Smooth muscle cell (in vitro differentiated cells): Measurements from ENCODE around the gene CCDC18. TPM values are rescaled to one million over a fixed set of nuclear protein-coding genes. Genes with fewer than 3 reads are reported as not detected.
"Not testable (repeated sequence)": the region's sequence is repeated elsewhere in the genome, so short reads cannot be mapped to it uniquely, and the experiment has no call there.

ENCODE experiments used
- DNase-seq: peaks from one replicate; lab custom pipeline; 2025; ENCODE audit not compliant: unreplicated experiment; lab: John Stamatoyannopoulos, UW
- H2AFZ ChIP-seq: fragments of 200-600 bp; sonication (generic); 2 replicates; pipeline ENCODE4 v1.6.0; 2016; ENCODE audit warnings: antibody characterized with exemption, low read depth, mild to moderate bottlenecking
- H3F3A ChIP-seq: fragments of 200-600 bp; sonication (generic); 2 replicates; pipeline ENCODE4 v1.6.0; 2017; ENCODE audit warnings: antibody characterized with exemption, low read depth
- H3K27ac ChIP-seq: fragments of 200-600 bp; sonication (generic); 2 replicates; pipeline ENCODE4 v1.5.1; 2016; ENCODE audit warnings: low read depth, mild to moderate bottlenecking
- H3K27me3 ChIP-seq: fragments of 200-600 bp; sonication (generic); 2 replicates; pipeline ENCODE4 v1.6.1; 2016; ENCODE audit warnings: low read depth, mild to moderate bottlenecking
- H3K36me3 ChIP-seq: fragments of 200-600 bp; sonication (generic); 2 replicates; pipeline ENCODE4 v1.5.1; 2016; ENCODE audit warnings: low read depth
- H3K4me1 ChIP-seq: fragments of 200-600 bp; sonication (generic); 2 replicates; pipeline ENCODE4 v1.5.1; 2016; ENCODE audit warnings: low read depth
- H3K4me2 ChIP-seq: fragments of 200-600 bp; sonication (generic); 2 replicates; pipeline ENCODE4 v1.6.0; 2016; ENCODE audit warnings: mild to moderate bottlenecking
- H3K4me3 ChIP-seq: fragments of 200-600 bp; sonication (generic); 2 replicates; pipeline ENCODE4 v1.5.1; 2016; ENCODE audit warnings: mild to moderate bottlenecking
- H3K79me2 ChIP-seq: fragments of 200-600 bp; sonication (generic); 2 replicates; pipeline ENCODE4 v1.6.0; 2016; ENCODE audit warnings: low read depth, mild to moderate bottlenecking
- H3K9ac ChIP-seq: fragments of 200-600 bp; sonication (generic); 2 replicates; pipeline ENCODE4 v1.6.0; 2016; ENCODE audit warnings: low read depth
- H3K9me3 ChIP-seq: fragments of 200-600 bp; sonication (generic); replicated peaks from 2 replicates; pipeline ENCODE4 v1.5.1; 2016; ENCODE audit warnings: low read depth
- H4K20me1 ChIP-seq: fragments of 200-600 bp; sonication (generic); 2 replicates; pipeline ENCODE4 v1.6.0; 2016; ENCODE audit warnings: low read depth
- WGBS: methylation state at CpG from one replicate; pipeline ENCODE4 v1.1.7; 2016; ENCODE audit warnings: low lambda C conversion rate; 5-methylcytosine and 5-hydroxymethylcytosine counted together
- polyA plus RNA-seq: library from polyadenylated mRNA; unstranded; fragments of >200 nt; fragmentation: Nextera tagmentation; extraction: Ambion mirVana; gene quantifications from 2 replicates; pipeline ENCODE4 v1.2.1, GENCODE V29; 2016
- total RNA-seq: library from RNA; depleted of rRNA; stranded (reverse); fragments of >200 nt; gene quantifications from 2 replicates; pipeline ENCODE4 v1.2.3, GENCODE V29; 2014
- TF ChIP-seq, protein P1 (sequence below): fragments of 200-600 bp; sonication (generic); IDR thresholded peaks from 2 replicates; pipeline ENCODE4 v1.5.1; 2017; ENCODE audit warnings: borderline replicate concordance, mild to moderate bottlenecking, antibody characterized with exemption; ENCODE audit not compliant: insufficient read depth, poor library complexity, severe bottlenecking

CCDC18 gene
- total and polyA plus RNA-seq, 2 experiments from 2014 or later = 2.0 to 2.8 TPM

DNA sequence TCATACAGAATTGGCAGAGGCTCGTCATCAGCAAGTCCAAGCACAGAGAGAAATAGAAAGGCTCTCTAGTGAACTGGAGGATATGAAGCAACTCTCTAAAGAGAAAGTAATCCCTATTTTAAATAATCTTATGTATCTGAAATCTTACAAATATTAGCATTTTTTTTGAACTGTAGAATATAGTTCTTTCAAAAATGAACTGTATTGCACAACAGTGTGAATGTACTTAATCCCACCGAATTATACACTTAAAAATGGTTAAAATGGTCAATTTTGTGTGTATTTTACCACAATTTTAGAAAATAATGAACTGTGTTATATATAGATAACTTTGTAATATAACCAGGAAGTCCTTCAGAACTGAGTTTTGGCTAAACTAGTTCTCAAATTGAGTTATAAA lies 75.9 kb downstream of the CCDC18 start:
- no peak for DNase-seq

DNA sequence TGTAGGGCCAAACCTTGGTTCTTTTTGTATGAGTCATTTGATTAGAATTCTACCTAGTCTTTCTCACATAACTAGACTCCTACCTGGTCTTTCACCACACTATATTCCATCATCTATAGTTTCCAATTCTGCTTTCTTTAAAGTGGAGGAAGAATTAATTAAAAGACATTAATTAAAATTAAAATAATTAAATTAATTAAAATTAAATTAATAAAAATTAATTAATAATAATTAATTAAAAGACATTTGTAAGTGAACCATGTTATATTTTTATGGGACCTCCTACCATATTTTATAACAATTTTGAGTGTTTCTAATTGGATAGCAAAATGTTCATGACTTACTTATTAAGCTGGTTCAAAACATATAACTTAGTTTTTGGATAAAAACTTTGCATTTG lies 77.4 kb downstream of the CCDC18 start:
- TF ChIP-seq, protein P1, sequence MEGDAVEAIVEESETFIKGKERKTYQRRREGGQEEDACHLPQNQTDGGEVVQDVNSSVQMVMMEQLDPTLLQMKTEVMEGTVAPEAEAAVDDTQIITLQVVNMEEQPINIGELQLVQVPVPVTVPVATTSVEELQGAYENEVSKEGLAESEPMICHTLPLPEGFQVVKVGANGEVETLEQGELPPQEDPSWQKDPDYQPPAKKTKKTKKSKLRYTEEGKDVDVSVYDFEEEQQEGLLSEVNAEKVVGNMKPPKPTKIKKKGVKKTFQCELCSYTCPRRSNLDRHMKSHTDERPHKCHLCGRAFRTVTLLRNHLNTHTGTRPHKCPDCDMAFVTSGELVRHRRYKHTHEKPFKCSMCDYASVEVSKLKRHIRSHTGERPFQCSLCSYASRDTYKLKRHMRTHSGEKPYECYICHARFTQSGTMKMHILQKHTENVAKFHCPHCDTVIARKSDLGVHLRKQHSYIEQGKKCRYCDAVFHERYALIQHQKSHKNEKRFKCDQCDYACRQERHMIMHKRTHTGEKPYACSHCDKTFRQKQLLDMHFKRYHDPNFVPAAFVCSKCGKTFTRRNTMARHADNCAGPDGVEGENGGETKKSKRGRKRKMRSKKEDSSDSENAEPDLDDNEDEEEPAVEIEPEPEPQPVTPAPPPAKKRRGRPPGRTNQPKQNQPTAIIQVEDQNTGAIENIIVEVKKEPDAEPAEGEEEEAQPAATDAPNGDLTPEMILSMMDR = no peak
- Histone ChIP-seq H4K20me1 (no peaks in the 10 kb centered on the region), H3K4me2 (no peak overlapping the region), H3K9ac (no peak overlapping the region), H2AFZ (no peak overlapping the region), H3K36me3 (peaks cover 14% of the 10 kb centered on the region), H3K79me2 (no peaks in the 10 kb centered on the region), H3K4me1 (no peaks in the 10 kb centered on the region), H3K4me3 (no peak overlapping the region), H3K27me3 (no peaks in the 10 kb centered on the region), H3K9me3 (peaks cover 4% of the 10 kb centered on the region), H3F3A (no peaks in the 10 kb centered on the region), H3K27ac (no peak overlapping the region)
- DNase-seq = no peak

More for the DNA sequence above, 75.9 kb downstream of the CCDC18 start:
- no peaks in the 10 kb centered on the region for H3K27me3 ChIP-seq
- H3K4me1 ChIP-seq = no peaks in the 10 kb centered on the region
- H3K9ac ChIP-seq = no peak overlapping the region
- peaks cover 3% of the 10 kb centered on the region for H3K9me3 ChIP-seq
- no peaks in the 10 kb centered on the region for H3K79me2 ChIP-seq
- TF ChIP-seq, protein P1 = no peak
- no peak overlapping the region for H3K4me2 ChIP-seq
- no peak overlapping the region for H3K4me3 ChIP-seq
- 99% methylated on average over 2 of the region's 2 CpGs for WGBS
- no peak overlapping the region for H3K27ac ChIP-seq
- H2AFZ ChIP-seq = no peak overlapping the region
- H3F3A ChIP-seq = no peaks in the 10 kb centered on the region
- H4K20me1 ChIP-seq = no peaks in the 10 kb centered on the region
- peaks cover 2% of the 10 kb centered on the region for H3K36me3 ChIP-seq

DNA sequence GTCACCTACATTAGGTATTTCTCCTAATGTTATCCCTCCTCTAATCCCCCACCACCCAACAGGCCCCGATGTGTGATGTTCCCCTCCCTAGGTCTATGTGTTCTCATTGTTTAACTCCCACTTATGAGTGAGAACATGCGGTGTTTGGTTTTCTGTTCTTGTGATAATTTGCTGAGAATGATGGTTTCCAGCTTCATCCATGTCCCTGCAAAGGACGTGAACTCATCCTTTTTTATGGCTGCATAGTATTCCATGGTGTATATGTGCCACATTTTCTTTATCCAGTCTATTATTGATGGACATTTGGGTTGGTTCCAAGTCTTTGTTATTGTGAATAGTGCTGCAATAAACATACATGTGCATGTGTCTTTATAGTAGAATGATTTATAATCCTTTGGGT lies 80.2 kb downstream of the CCDC18 start:
- H3K9me3 ChIP-seq, H3F3A ChIP-seq, DNase-seq, H3K4me2 ChIP-seq, H2AFZ ChIP-seq, H3K27me3 ChIP-seq, H3K79me2 ChIP-seq, H4K20me1 ChIP-seq, H3K27ac ChIP-seq, H3K4me1 ChIP-seq, H3K4me3 ChIP-seq, H3K9ac ChIP-seq: not testable (repeated sequence)
- 95% methylated on average over 3 of the region's 3 CpGs for WGBS
- peaks cover 20% of the 10 kb centered on the region for H3K36me3 ChIP-seq

DNA sequence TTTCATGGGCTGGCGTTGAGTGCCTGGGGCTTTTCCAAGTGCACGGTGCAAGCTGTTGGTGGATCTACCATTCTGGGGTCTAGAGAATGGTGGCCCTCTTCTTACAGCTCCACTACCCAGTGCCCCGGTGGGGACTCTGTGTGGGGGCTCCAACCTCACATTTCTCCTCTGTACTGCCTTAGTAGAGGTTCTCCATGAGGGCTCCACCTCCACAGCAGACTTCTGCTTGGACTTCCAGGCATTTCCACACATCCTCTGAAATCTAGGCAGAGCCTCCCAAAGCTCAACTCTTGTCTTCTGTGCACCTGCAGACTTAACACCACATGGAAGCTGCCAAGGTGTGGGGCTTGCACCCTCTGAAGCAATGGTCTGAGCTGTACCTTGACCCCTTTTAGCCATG lies 82.1 kb downstream of the CCDC18 start:
- no peak overlapping the region for H3K9ac ChIP-seq
- H3K4me2 ChIP-seq = no peak overlapping the region
- H3K4me1 ChIP-seq = no peaks in the 10 kb centered on the region
- TF ChIP-seq, protein P1 = no peak
- no peaks in the 10 kb centered on the region for H3K27me3 ChIP-seq
- no peak overlapping the region for H3K27ac ChIP-seq
- no peaks in the 10 kb centered on the region for H3K79me2 ChIP-seq
- H3K36me3 ChIP-seq = peaks cover 20% of the 10 kb centered on the region
- no peak for DNase-seq
- H4K20me1 ChIP-seq = no peaks in the 10 kb centered on the region
- WGBS = 98% methylated on average over 3 of the region's 3 CpGs
- no peak overlapping the region for H3K4me3 ChIP-seq
- H3K9me3 ChIP-seq = peaks cover 4% of the 10 kb centered on the region
- H2AFZ ChIP-seq = no peak overlapping the region
- H3F3A ChIP-seq = no peaks in the 10 kb centered on the region

DNA sequence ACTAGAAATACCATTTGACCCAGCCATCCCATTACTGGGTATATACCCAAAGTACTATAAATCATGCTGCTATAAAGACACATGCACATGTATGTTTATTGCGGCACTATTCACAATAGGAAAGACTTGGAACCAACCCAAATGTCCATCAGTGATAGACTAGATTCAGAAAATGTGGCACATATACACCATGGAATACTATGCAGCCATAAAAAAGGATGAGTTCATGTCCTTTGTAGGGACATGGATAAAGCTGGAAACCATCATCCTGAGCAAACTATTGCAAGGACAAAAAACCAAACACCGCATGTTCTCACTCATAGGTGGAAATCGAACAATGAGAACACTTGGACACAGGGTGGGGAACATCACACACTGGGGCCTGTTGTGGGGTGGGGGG lies 88.4 kb downstream of the CCDC18 start:
- not testable (repeated sequence) for H3K27me3 ChIP-seq, H2AFZ ChIP-seq, H3K9ac ChIP-seq, H3K4me2 ChIP-seq, H3F3A ChIP-seq, H3K79me2 ChIP-seq, H3K9me3 ChIP-seq, H3K4me1 ChIP-seq, DNase-seq, H3K4me3 ChIP-seq, H3K27ac ChIP-seq, H3K36me3 ChIP-seq, H4K20me1 ChIP-seq
- WGBS = 97% methylated on average over 3 of the region's 3 CpGs

DNA sequence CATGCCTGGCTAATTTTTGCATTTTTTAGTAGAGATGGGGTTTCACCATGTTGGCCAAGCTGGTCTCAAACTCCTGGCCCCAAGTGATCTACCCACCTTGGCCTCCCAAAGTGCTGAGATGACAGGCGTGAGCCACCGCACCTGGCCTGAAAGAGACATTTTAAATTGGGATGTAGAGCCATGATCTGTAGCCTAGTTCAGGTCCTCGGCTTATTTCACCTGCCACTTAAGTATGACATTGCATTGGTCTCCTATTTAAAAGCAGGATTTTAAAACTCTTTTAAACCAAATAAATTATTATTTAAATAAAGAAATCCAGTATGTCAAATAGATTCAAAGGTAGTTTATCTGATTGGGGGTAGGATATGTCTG lies 94.7 kb downstream of the CCDC18 start:
- H3K4me3 ChIP-seq, H4K20me1 ChIP-seq, DNase-seq, H3K27me3 ChIP-seq, H3K27ac ChIP-seq, H3F3A ChIP-seq, H3K9me3 ChIP-seq, H3K36me3 ChIP-seq, H3K4me1 ChIP-seq, H2AFZ ChIP-seq, H3K9ac ChIP-seq, H3K4me2 ChIP-seq, H3K79me2 ChIP-seq: not testable (repeated sequence)
- 98% methylated on average over 3 of the region's 3 CpGs for whole genome bisulfite sequencing
